Astrocyte (in vitro differentiated cells and primary cell): ENCODE measurements around the gene UQCC2. TPM values are rescaled to one million over a fixed set of nuclear protein-coding genes. Genes with fewer than 3 reads are reported as not detected.
A peak's percentile ranks its signal among the peaks of the same experiment; 100 is the strongest.

Experiments
- DNase-seq: peaks from one replicate; pipeline ENCODE4 v3.0.0-alpha.2; 2010; ENCODE audit warnings: low read depth
- FAIRE-seq: peaks from 2 replicates; lab custom pipeline; 2011; peaks lifted over from hg19 to GRCh38; lab: Jason Lieb, UNC
- H2AFZ ChIP-seq: 2 replicates; pipeline ENCODE4 v1.6.0; 2012; ENCODE audit warnings: low read depth, low read length, inconsistent platforms
- H3K27ac ChIP-seq: 2 replicates; pipeline ENCODE4 v1.5.1; 2011; ENCODE audit warnings: low read depth, low read length, inconsistent platforms
- H3K27me3 ChIP-seq: 2 replicates; pipeline ENCODE4 v1.6.0; 2011; ENCODE audit warnings: low read length, inconsistent platforms; ENCODE audit not compliant: insufficient read depth
- H3K36me3 ChIP-seq: 2 replicates; pipeline ENCODE4 v1.5.1; 2011; ENCODE audit warnings: low read length, inconsistent platforms; ENCODE audit not compliant: insufficient read depth
- H3K4me1 ChIP-seq: 2 replicates; pipeline ENCODE4 v1.5.1; 2011; ENCODE audit warnings: low read length, inconsistent platforms; ENCODE audit not compliant: insufficient read depth
- H3K4me2 ChIP-seq: 2 replicates; pipeline ENCODE4 v1.6.0; 2012; ENCODE audit warnings: low read length, inconsistent platforms
- H3K4me3 ChIP-seq: 2 replicates; pipeline ENCODE4 v1.5.1; 2011; ENCODE audit warnings: low read depth, mild to moderate bottlenecking, low read length, inconsistent platforms; ENCODE audit not compliant: insufficient read depth
- H3K79me2 ChIP-seq: 2 replicates; pipeline ENCODE4 v1.6.0; 2012; ENCODE audit warnings: mild to moderate bottlenecking, low read length, inconsistent platforms; ENCODE audit not compliant: insufficient read depth
- H3K9ac ChIP-seq: 2 replicates; pipeline ENCODE4 v1.6.0; 2012; ENCODE audit warnings: mild to moderate bottlenecking, low read length, inconsistent platforms
- H3K9me3 ChIP-seq: 2 replicates; pipeline ENCODE4 v1.5.1; 2012; ENCODE audit warnings: low read depth, mild to moderate bottlenecking, low read length, inconsistent platforms; ENCODE audit not compliant: insufficient read depth
- H4K20me1 ChIP-seq: 2 replicates; pipeline ENCODE4 v1.6.0; 2012; ENCODE audit warnings: low read length, inconsistent platforms; ENCODE audit not compliant: insufficient read depth
- H3K27ac Mint-ChIP-seq: one replicate; pipeline ENCODE4 v1.8.0; 2021; ENCODE audit warnings: mild to moderate bottlenecking, mixed read lengths; ENCODE audit not compliant: unreplicated experiment
- H3K27me3 Mint-ChIP-seq: one replicate; pipeline ENCODE4 v1.8.0; 2021; ENCODE audit warnings: low read depth, mixed read lengths; ENCODE audit not compliant: unreplicated experiment
- H3K36me3 Mint-ChIP-seq: one replicate; pipeline ENCODE4 v1.8.0; 2021; ENCODE audit warnings: low read depth, mixed read lengths; ENCODE audit not compliant: unreplicated experiment
- H3K4me1 Mint-ChIP-seq: one replicate; pipeline ENCODE4 v1.8.0; 2021; ENCODE audit warnings: low read depth, mixed read lengths; ENCODE audit not compliant: unreplicated experiment
- H3K4me3 Mint-ChIP-seq: one replicate; pipeline ENCODE4 v1.8.0; 2021; ENCODE audit warnings: mild to moderate bottlenecking, moderate library complexity, mixed read lengths; ENCODE audit not compliant: unreplicated experiment
- H3K9me3 Mint-ChIP-seq: one replicate; pipeline ENCODE4 v1.8.0; 2021; ENCODE audit warnings: mild to moderate bottlenecking, mixed read lengths; ENCODE audit not compliant: unreplicated experiment
- EZH2 ChIP-seq: IDR thresholded peaks from 2 replicates; pipeline ENCODE4 v1.6.1; 2012; ENCODE audit warnings: mild to moderate bottlenecking, low read length, inconsistent platforms; ENCODE audit not compliant: insufficient read depth
- total RNA-seq: library from RNA; stranded (reverse); gene quantifications from 2 replicates; pipeline ENCODE4 v1.2.1, GENCODE V29; 2021
- TF ChIP-seq, protein P1 (sequence below): IDR thresholded peaks from 2 replicates; pipeline ENCODE4 v1.5.1; 2011; ENCODE audit warnings: low read depth, mild to moderate bottlenecking, inconsistent platforms, low read length, moderate library complexity; ENCODE audit not compliant: insufficient read depth

UQCC2 gene
- total RNA-seq, 1 donor from 2014 or later: 70.2 TPM

- H3K79me2 ChIP-seq: no peaks in the 10 kb centered on the region
- H3K36me3 ChIP-seq: no peaks in the 10 kb centered on the region
- TF ChIP-seq EZH2: no peak
- TF ChIP-seq, protein P1, sequence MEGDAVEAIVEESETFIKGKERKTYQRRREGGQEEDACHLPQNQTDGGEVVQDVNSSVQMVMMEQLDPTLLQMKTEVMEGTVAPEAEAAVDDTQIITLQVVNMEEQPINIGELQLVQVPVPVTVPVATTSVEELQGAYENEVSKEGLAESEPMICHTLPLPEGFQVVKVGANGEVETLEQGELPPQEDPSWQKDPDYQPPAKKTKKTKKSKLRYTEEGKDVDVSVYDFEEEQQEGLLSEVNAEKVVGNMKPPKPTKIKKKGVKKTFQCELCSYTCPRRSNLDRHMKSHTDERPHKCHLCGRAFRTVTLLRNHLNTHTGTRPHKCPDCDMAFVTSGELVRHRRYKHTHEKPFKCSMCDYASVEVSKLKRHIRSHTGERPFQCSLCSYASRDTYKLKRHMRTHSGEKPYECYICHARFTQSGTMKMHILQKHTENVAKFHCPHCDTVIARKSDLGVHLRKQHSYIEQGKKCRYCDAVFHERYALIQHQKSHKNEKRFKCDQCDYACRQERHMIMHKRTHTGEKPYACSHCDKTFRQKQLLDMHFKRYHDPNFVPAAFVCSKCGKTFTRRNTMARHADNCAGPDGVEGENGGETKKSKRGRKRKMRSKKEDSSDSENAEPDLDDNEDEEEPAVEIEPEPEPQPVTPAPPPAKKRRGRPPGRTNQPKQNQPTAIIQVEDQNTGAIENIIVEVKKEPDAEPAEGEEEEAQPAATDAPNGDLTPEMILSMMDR: no peak
- Mint-ChIP-seq H3K4me3 (no peak overlapping the region), H3K27ac (no peak overlapping the region), H3K27me3 (no peaks in the 10 kb centered on the region), H3K9me3 (no peaks in the 10 kb centered on the region), H3K36me3 (peaks cover 23% of the 10 kb centered on the region), H3K4me1 (peaks cover 15% of the 10 kb centered on the region)
- no peak overlapping the region for H3K9ac ChIP-seq
- H3K9me3 ChIP-seq: no peaks in the 10 kb centered on the region
- no peak overlapping the region for H3K4me3 ChIP-seq
- no peak overlapping the region for H2AFZ ChIP-seq
- H3K4me1 ChIP-seq: peaks cover 28% of the 10 kb centered on the region
- FAIRE-seq: no peak
- H4K20me1 ChIP-seq: no peaks in the 10 kb centered on the region
- no peaks in the 10 kb centered on the region for H3K27me3 ChIP-seq
- DNase-seq: no peak
- no peak overlapping the region for H3K27ac ChIP-seq
- H3K4me2 ChIP-seq: no peak overlapping the region
Observed at GRCh38 chr6:33673851-33674250, 37.6 kb downstream of the UQCC2 start.

DNA sequence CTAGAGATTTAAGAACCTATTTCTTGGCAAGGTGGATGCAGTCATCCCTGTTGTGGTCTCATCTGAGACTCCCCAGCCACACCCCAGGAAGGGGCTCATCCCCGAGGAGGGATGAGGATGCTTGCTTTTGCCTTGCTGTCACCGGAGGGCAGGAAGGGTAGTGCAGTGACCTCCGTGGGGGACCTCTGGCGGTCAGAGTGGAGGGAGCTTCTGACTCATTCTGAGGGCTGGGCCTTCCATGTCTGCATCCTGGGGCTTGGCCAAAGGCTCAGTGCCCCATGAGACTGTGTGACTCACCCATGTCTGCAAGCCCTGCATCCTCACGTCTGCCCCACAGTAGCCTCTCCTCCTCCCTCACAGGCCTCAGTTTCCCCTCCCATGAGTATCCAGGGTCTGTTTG is 38.7 kb downstream of the UQCC2 start:
- no peaks in the 10 kb centered on the region for H3K36me3 ChIP-seq
- TF ChIP-seq, protein P1: peak; percentile 32
- no peak for TF ChIP-seq EZH2
- H3K27ac Mint-ChIP-seq: peak overlapping the region; percentile 53
- no peak overlapping the region for H3K4me3 ChIP-seq
- peaks cover 23% of the 10 kb centered on the region for H3K36me3 Mint-ChIP-seq
- H2AFZ ChIP-seq: no peak overlapping the region
- H3K27me3 ChIP-seq: no peaks in the 10 kb centered on the region
- H3K9me3 ChIP-seq: no peaks in the 10 kb centered on the region
- H3K4me1 ChIP-seq: peaks cover 28% of the 10 kb centered on the region
- peak overlapping the region; percentile 41 for H3K4me2 ChIP-seq
- FAIRE-seq (peak; percentile 83), DNase-seq (peak; percentile 90)
- H3K27ac ChIP-seq: no peak overlapping the region
- peaks cover 15% of the 10 kb centered on the region for H3K4me1 Mint-ChIP-seq
- H3K27me3 Mint-ChIP-seq: no peaks in the 10 kb centered on the region
- no peak overlapping the region for H3K4me3 Mint-ChIP-seq
- H3K9ac ChIP-seq: no peak overlapping the region
- no peaks in the 10 kb centered on the region for H4K20me1 ChIP-seq
- no peaks in the 10 kb centered on the region for H3K79me2 ChIP-seq
- no peaks in the 10 kb centered on the region for H3K9me3 Mint-ChIP-seq

DNA sequence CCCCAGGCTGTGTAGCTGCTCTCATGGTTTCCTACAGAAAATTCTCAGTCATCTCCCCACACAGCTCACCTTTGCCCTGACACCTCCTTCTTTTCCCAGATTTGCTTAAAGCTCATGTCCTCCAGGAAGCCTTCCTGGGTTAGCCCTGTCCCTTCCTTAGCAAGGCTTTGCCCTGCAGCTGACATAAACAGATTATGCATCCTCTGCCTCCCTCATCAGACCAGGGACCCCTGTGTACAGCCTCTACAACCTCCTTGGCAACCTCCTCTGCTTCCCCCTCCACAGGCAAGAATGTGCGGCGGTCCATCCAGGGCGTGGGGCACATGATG is 39.8 kb downstream of the UQCC2 start:
- DNase-seq: no peak
- Mint-ChIP-seq H3K9me3 (no peaks in the 10 kb centered on the region), H3K4me1 (peaks cover 15% of the 10 kb centered on the region), H3K27me3 (no peaks in the 10 kb centered on the region), H3K27ac (no peak overlapping the region), H3K4me3 (no peak overlapping the region), H3K36me3 (peaks cover 23% of the 10 kb centered on the region)
- Histone ChIP-seq H3K27ac (no peak overlapping the region), H3K36me3 (no peaks in the 10 kb centered on the region), H3K9me3 (no peaks in the 10 kb centered on the region), H3K9ac (no peak overlapping the region), H3K4me1 (peaks cover 19% of the 10 kb centered on the region), H3K79me2 (no peaks in the 10 kb centered on the region), H3K4me2 (no peak overlapping the region), H4K20me1 (no peaks in the 10 kb centered on the region), H2AFZ (no peak overlapping the region), H3K4me3 (no peak overlapping the region), H3K27me3 (no peaks in the 10 kb centered on the region)
- no peak for FAIRE-seq
- TF ChIP-seq EZH2: no peak
- TF ChIP-seq, protein P1: no peak
